IMR-90 (cell line): Measurements from ENCODE around the gene SLC39A5. TPM values are rescaled to one million over a fixed set of nuclear protein-coding genes. Genes with fewer than 3 reads are reported as not detected.

Experiments used
- ATAC-seq: fragments of 200-7000 bp; cut with Tn5 transposase; 2 replicates; pipeline ENCODE4 v1.9.1; 2020; ENCODE audit warnings: low read depth, mild to moderate bottlenecking, moderate library complexity
- BruUV-seq: library from RNA; stranded (reverse); fragments of 400-500 nt; replicated peaks from 2 replicates; lab custom pipeline; 2021; lab: Mats Ljungman, UMichigan
- CTCF ChIA-PET: fragments of 300-600 bp; formaldehyde crosslinking; extraction: SDS; loops from one replicate; lab custom pipeline; 2021; ENCODE audit warnings: antibody characterized with exemption; lab: Yijun Ruan, JAX
- POLR2A ChIA-PET: fragments of 300-600 bp; sonication (Branson Sonifier 250); formaldehyde crosslinking; loops from one replicate; lab custom pipeline; 2022; ENCODE audit warnings: antibody characterized with exemption; ENCODE audit not compliant: unreplicated experiment; lab: Charles Lee
- DNase-seq: peaks from one replicate; pipeline ENCODE4 v3.0.0; 2013
- H2AFZ ChIP-seq: replicated peaks from 2 replicates; pipeline ENCODE3; 2013; ENCODE audit warnings: low read length, mild to moderate bottlenecking; ENCODE audit not compliant: poor library complexity
- H2AK5ac ChIP-seq: 2 replicates; pipeline ENCODE4 v1.6.1; 2013; ENCODE audit warnings: low read depth, low read length, inconsistent platforms
- H2AK9ac ChIP-seq: replicated peaks from 2 replicates; pipeline ENCODE3; 2013; ENCODE audit warnings: mild to moderate bottlenecking, low read depth, low read length, moderate library complexity; ENCODE audit not compliant: poor library complexity
- H2BK120ac ChIP-seq: 2 replicates; pipeline ENCODE4 v1.6.1; 2013; ENCODE audit warnings: low read depth, low read length, inconsistent platforms
- H2BK15ac ChIP-seq: 3 replicates; pipeline ENCODE4 v1.6.1; 2013; ENCODE audit warnings: low read depth, low read length, inconsistent platforms
- H2BK20ac ChIP-seq: 2 replicates; pipeline ENCODE4 v1.6.1; 2013; ENCODE audit warnings: low read depth, mild to moderate bottlenecking, inconsistent platforms, low read length, moderate library complexity
- H2BK5ac ChIP-seq: 2 replicates; pipeline ENCODE4 v1.6.1; 2013; ENCODE audit warnings: mild to moderate bottlenecking, low read depth, low read length, inconsistent platforms; ENCODE audit not compliant: poor library complexity, severe bottlenecking
- H3K14ac ChIP-seq: replicated peaks from 2 replicates; pipeline ENCODE4 v1.6.1; 2013; ENCODE audit warnings: low read depth, low read length, inconsistent platforms
- H3K18ac ChIP-seq: 2 replicates; pipeline ENCODE4 v1.6.1; 2013; ENCODE audit warnings: low read depth, low read length, control low read depth
- H3K23ac ChIP-seq: 2 replicates; pipeline ENCODE4 v1.6.1; 2013; ENCODE audit warnings: low read depth, low read length, inconsistent platforms
- H3K27ac ChIP-seq: 2 replicates; pipeline ENCODE4 v1.5.1; 2013; ENCODE audit warnings: mild to moderate bottlenecking, control low read depth, low read length; ENCODE audit not compliant: insufficient read depth
- H3K27me3 ChIP-seq: 2 replicates; pipeline ENCODE4 v1.6.1; 2013; ENCODE audit warnings: low read length; ENCODE audit not compliant: control insufficient read depth, insufficient read depth
- H3K36me3 ChIP-seq: 2 replicates; pipeline ENCODE4 v1.6.1; 2013; ENCODE audit warnings: low read length, mixed read lengths; ENCODE audit not compliant: control insufficient read depth, insufficient read depth
- H3K4ac ChIP-seq: 2 replicates; pipeline ENCODE4 v1.6.1; 2013; ENCODE audit warnings: low read depth, low read length, inconsistent platforms
- H3K4me1 ChIP-seq: 2 replicates; pipeline ENCODE4 v1.6.1; 2013; ENCODE audit warnings: low read length, mixed read lengths; ENCODE audit not compliant: control insufficient read depth, insufficient read depth
- H3K4me2 ChIP-seq: 2 replicates; pipeline ENCODE4 v1.6.1; 2013; ENCODE audit warnings: low read depth, mild to moderate bottlenecking, control low read depth, low read length, moderate library complexity
- H3K4me3 ChIP-seq: 2 replicates; pipeline ENCODE4 v1.5.1; 2013; ENCODE audit warnings: low read depth, mild to moderate bottlenecking, control low read depth, low read length, moderate library complexity; ENCODE audit not compliant: insufficient read depth
- H3K56ac ChIP-seq: 2 replicates; pipeline ENCODE4 v1.6.1; 2013; ENCODE audit warnings: low read length, inconsistent platforms; ENCODE audit not compliant: insufficient read depth; ENCODE audit errors: extremely low read depth
- H3K79me1 ChIP-seq, 2 experiments: 2 replicates each; pipeline ENCODE4 v1.6.1; 2013; ENCODE audit warnings: low read length in 2 of 2, inconsistent platforms in 1 of 2, low read depth in 1 of 2
- H3K9ac ChIP-seq: 2 replicates; pipeline ENCODE4 v1.6.1; 2013; ENCODE audit warnings: low read depth, low read length, control low read depth
- H3K9me1 ChIP-seq: 2 replicates; pipeline ENCODE4 v1.6.1; 2013; ENCODE audit warnings: low read length, inconsistent platforms; ENCODE audit not compliant: insufficient read depth
- H3K9me3 ChIP-seq: 2 replicates; pipeline ENCODE4 v1.6.1; 2013; ENCODE audit warnings: low read length; ENCODE audit not compliant: control insufficient read depth, insufficient read depth
- H4K20me1 ChIP-seq: 2 replicates; pipeline ENCODE4 v1.6.1; 2013; ENCODE audit warnings: low read length, inconsistent platforms; ENCODE audit not compliant: insufficient read depth
- H4K5ac ChIP-seq: 2 replicates; pipeline ENCODE4 v1.6.1; 2013; ENCODE audit warnings: mild to moderate bottlenecking, low read depth, low read length, control low read depth
- H4K8ac ChIP-seq, 2 experiments: 2 replicates each; pipeline ENCODE4 v1.6.1; 2013; ENCODE audit warnings: low read depth in 2 of 2, low read length in 2 of 2, control low read depth in 1 of 2, inconsistent platforms in 1 of 2
- H4K91ac ChIP-seq: 2 replicates; pipeline ENCODE4 v1.6.1; 2013; ENCODE audit warnings: low read depth, low read length, inconsistent platforms; ENCODE audit not compliant: insufficient read depth
- BHLHE40 ChIP-seq: fragments of 150-350 bp; IDR thresholded peaks from 2 replicates; pipeline ENCODE4 v1.6.1; 2016; ENCODE audit warnings: mild to moderate bottlenecking, low read depth, low read length
- ELK1 ChIP-seq: fragments of 150-350 bp; IDR thresholded peaks from 2 replicates; pipeline ENCODE4 v1.6.1; 2016; ENCODE audit warnings: low read depth, mild to moderate bottlenecking, low read length, moderate library complexity, borderline replicate concordance
- FOS ChIP-seq: fragments of 150-350 bp; IDR thresholded peaks from 2 replicates; pipeline ENCODE4 v1.6.1; 2016; ENCODE audit warnings: low read depth, low read length
- RCOR1 ChIP-seq: IDR thresholded peaks from 2 replicates; pipeline ENCODE4 v1.6.1; 2012; ENCODE audit warnings: mild to moderate bottlenecking, low read length, improper control_type of control experiment; ENCODE audit not compliant: insufficient replicate concordance
- RFX5 ChIP-seq: IDR thresholded peaks from 2 replicates; pipeline ENCODE4 v1.8.0; 2012; ENCODE audit warnings: low read depth, mild to moderate bottlenecking, low read length, moderate library complexity
- WGBS, 2 experiments: methylation state at CpG; one replicate each; pipeline versions ENCODE4 v1.1.5 to v1.1.7; 2013; ENCODE audit warnings: missing lambda C conversion rate in 2 of 2; ENCODE audit not compliant: insufficient read length in 1 of 2; ENCODE audit errors: extremely low coverage in 2 of 2; 5-methylcytosine and 5-hydroxymethylcytosine counted together
- dilution Hi-C: fragments of 300-500 bp; cut with HindIII; formaldehyde crosslinking; loops from one replicate; pipeline ENCODE4 v1.14.3; 2018; ENCODE audit warnings: low sequenced_read_pairs; ENCODE audit not compliant: unreplicated experiment
- in situ Hi-C: fragments of 300-500 bp; cut with MboI; formaldehyde crosslinking; loops from 3 replicates; pipeline ENCODE4 v1.14.3; 2019; ENCODE audit warnings: low sequenced_read_pairs, inconsistent platforms, mixed read lengths
- intact Hi-C: fragments of 100-400 bp; cut with micrococcal nuclease; formaldehyde crosslinking; loops from 2 replicates; pipeline ENCODE4 v1.10.0; 2022
- polyA plus RNA-seq, 3 experiments: library from polyadenylated mRNA; depleted of rRNA; stranded (reverse); fragments of >200 nt; gene quantifications; 2 replicates each; pipeline ENCODE4 v1.2.3, GENCODE V29; 2012; ENCODE audit warnings: low replicate concordance in 1 of 3
- total RNA-seq: library from RNA; depleted of rRNA; stranded (reverse); fragments of >200 nt; gene quantifications from 2 replicates; pipeline ENCODE4 v1.2.3, GENCODE V29; 2012

SLC39A5 gene
- total and polyA plus RNA-seq, 2 of the 4 experiments (the other 2 are of a cell fraction): not detected

- in situ Hi-C loops (loop anchor here (5.0 kb wide), 1 partner anchor 63 kb away; the partner anchor contains the start of gene ESYT1), intact Hi-C loops (loop anchor here (1.0 to 2.0 kb wide), 2 partner anchors 63 to 71 kb away; no protein-coding TSS in a partner anchor), dilution Hi-C loops (no loop called here)
- H3K9me3 ChIP-seq: no peaks in the 10 kb centered on the region
- TF ChIP-seq FOS (peak; percentile 80), RCOR1 (no peak), BHLHE40 (peak; percentile 17; the same call in 1 of the 2 replicates), ELK1 (peak; percentile 52; the same call in 1 of the 2 replicates), RFX5 (no peak)
- peak overlapping the region; percentile 95 for H3K14ac ChIP-seq
- H2BK20ac ChIP-seq: peak overlapping the region; percentile 65; the same call in 1 of the 2 replicates
- H4K91ac ChIP-seq: peak overlapping the region; percentile 83
- peak overlapping the region; percentile 77; the same call in 1 of the 3 replicates for H2BK15ac ChIP-seq
- BruUV-seq: no TSS peak
- peak overlapping the region; percentile 100 for H2AFZ ChIP-seq
- DNase-seq: peak; percentile 85
- peaks cover 5% of the 10 kb centered on the region; the same call in 1 of the 2 replicates for H3K9me1 ChIP-seq
- H3K36me3 ChIP-seq: peaks cover 7% of the 10 kb centered on the region
- peak overlapping the region; percentile 93 for H3K4me2 ChIP-seq
- peak overlapping the region; percentile 99 for H2AK9ac ChIP-seq
- ChIA-PET POLR2A (interaction anchor here (0.6 to 1.1 kb wide), 3 partner anchors 24 to 72 kb away, joined by 3 to 7 read pairs (median 3); partner anchors contain the start of gene ZC3H10), CTCF (interaction anchor here (0.6 to 2.6 kb wide), 14 partner anchors 9 to 274 kb away, joined by 3 to 27 read pairs (median 4); partner anchors contain the start of genes ANKRD52, ESYT1, RNF41 and ZC3H10)
- H2BK120ac ChIP-seq: peak overlapping the region; percentile 86
- peak; percentile 35 for ATAC-seq
- peak overlapping the region; percentile 83 for H3K27ac ChIP-seq
- peak overlapping the region; percentile 91 for H3K23ac ChIP-seq
- H3K18ac ChIP-seq: peak overlapping the region; percentile 36
- no peaks in the 10 kb centered on the region for H3K27me3 ChIP-seq
- peak overlapping the region; percentile 77 for H3K9ac ChIP-seq
- peak overlapping the region; percentile 95 for H3K4ac ChIP-seq
- H3K56ac ChIP-seq: peak overlapping the region; percentile 61; the same call in 1 of the 2 replicates
- H4K20me1 ChIP-seq: peaks cover 14% of the 10 kb centered on the region; the same call in 1 of the 2 replicates
- peak overlapping the region; percentile 83 for H4K5ac ChIP-seq
- H3K79me1 ChIP-seq: peaks cover 19 to 33% of the 10 kb centered on the region in 2 experiments; a peak in 3 of 4 replicates
- peak overlapping the region; percentile 75 for H2BK5ac ChIP-seq
- peak overlapping the region; percentile 86 for H3K4me3 ChIP-seq
- H3K4me1 ChIP-seq: peaks cover 7% of the 10 kb centered on the region
- peak overlapping the region; percentile 64; the same call in 1 of the 2 replicates for H2AK5ac ChIP-seq
- no CpG with 5 or more reads among the region's 42 CpGs for WGBS, 2 experiments
- peak overlapping the region; percentile 83 to 94 for H4K8ac ChIP-seq
Observed at GRCh38 chr12:56189918-56190694, 39.7 kb upstream of the SLC39A5 start.
